GM13976 (cell line): ENCODE results near the gene MYO7B.
A peak's percentile ranks its signal among the peaks of the same experiment; 100 is the strongest.

Experiments
- DNase-seq: peaks from one replicate; pipeline ENCODE4 v3.0.0; 2012; ENCODE audit warnings: low spot score
- in situ Hi-C: fragments of 300-500 bp; cut with MboI; formaldehyde crosslinking; loops from one replicate; pipeline ENCODE4 v1.12.0; 2022; ENCODE audit warnings: low sequenced_read_pairs, mixed read lengths, inconsistent platforms; ENCODE audit not compliant: unreplicated experiment
- TF ChIP-seq, protein P1 (sequence below): IDR thresholded peaks from 2 replicates; pipeline ENCODE4 v1.5.1; 2012; ENCODE audit warnings: borderline replicate concordance, mild to moderate bottlenecking; ENCODE audit not compliant: insufficient read depth; ENCODE audit errors: extremely low read depth, missing control alignments, control extremely low read depth

MYO7B gene

DNA sequence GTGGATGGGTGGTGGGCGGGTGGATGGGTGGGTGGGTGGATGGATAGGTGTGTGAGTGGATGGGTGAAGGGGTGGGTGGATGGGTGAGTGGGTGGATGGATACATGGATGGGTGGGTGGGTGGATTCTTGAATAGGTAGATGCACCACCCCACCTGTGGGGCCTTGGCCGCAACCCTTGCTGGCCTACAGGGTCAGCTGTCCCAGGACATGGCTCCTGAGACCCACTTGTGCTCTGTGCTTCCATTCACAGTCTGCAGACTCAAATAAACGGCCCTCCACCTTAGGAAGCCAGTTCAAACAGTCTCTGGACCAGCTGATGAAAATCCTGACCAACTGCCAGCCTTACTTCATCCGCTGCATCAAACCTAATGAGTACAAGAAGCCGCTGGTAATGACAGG is 54.4 kb downstream of the MYO7B start:
- no peak for DNase-seq
- in situ Hi-C loops = no loop called here
- TF ChIP-seq, protein P1, sequence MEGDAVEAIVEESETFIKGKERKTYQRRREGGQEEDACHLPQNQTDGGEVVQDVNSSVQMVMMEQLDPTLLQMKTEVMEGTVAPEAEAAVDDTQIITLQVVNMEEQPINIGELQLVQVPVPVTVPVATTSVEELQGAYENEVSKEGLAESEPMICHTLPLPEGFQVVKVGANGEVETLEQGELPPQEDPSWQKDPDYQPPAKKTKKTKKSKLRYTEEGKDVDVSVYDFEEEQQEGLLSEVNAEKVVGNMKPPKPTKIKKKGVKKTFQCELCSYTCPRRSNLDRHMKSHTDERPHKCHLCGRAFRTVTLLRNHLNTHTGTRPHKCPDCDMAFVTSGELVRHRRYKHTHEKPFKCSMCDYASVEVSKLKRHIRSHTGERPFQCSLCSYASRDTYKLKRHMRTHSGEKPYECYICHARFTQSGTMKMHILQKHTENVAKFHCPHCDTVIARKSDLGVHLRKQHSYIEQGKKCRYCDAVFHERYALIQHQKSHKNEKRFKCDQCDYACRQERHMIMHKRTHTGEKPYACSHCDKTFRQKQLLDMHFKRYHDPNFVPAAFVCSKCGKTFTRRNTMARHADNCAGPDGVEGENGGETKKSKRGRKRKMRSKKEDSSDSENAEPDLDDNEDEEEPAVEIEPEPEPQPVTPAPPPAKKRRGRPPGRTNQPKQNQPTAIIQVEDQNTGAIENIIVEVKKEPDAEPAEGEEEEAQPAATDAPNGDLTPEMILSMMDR = no peak

DNA sequence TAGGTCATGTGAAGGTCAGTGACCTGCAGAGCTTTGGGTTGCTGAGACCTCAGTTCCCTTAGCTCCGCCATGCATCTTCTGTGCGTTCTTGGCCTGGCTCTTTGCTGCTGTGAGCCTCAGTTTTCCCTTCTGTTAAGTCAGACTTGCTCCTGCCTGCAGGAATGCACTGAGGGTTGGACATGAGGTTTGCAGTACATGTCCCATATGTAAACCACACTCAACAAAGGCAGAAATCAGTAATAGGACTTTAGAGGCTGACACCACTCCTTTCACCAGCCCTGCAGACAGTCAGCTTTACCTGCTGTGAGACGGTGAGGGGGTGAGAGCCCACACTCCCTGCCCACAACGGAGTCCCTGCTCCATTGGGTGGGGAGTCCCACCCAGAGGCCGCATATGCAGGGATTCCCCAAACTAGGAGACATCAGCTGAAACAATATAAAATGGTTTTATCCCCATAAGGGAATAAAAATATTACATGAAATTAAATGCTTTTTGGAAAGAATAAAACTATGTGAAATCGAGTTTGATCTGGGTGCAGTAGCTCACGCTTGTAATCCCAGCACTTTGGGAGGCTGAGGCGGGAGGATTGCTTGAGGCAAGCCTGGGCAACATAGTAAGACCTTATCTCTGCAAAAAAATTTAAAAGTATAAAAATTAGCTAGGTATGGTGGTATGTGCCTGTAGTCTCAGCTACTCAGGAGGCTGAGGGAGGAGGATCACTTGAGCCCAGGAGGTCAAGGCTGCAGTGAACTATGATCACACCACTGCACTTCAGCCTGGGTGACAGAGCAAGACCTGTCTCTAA is 55.1 kb downstream of the MYO7B start:
- TF ChIP-seq, protein P1 = no peak
- no peak for DNase-seq
- in situ Hi-C loops = no loop called here

DNA sequence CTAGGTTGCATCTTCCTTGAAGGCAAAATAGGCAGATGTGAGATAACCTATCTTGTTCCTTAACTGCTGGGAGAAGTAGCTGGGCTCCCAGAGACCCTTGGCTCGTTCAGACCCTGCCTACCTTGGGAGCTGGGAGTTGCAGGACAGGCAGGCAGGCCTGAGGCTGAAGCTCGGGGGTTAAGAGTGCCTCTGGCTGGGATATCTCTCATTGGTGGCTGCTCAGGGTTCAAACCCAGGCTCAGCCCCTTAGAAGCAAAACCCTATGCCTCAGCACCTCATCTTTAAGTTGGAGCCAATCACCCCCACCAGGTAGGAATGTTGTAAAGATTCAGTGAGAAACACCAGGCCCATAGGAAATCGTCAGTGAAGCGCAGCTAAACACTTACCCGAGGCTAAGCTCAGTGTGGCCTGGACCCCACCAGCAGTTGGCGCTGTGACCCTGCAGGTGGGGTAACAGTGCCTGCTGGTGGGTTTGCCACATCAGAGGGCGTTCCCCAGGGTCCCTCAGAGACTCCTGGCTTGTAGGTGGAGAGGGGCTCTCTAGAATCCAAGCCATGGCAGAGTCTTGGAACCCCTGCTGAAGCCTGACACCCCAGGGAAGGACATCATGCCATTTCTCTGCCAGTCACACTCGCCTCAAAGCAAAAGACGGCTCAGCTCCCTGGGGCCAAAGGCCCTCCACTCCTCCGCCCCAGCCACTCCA is 55.9 kb downstream of the MYO7B start:
- peak; percentile 90 for DNase-seq
- in situ Hi-C loops = no loop called here
- TF ChIP-seq, protein P1 = peak; percentile 89

DNA sequence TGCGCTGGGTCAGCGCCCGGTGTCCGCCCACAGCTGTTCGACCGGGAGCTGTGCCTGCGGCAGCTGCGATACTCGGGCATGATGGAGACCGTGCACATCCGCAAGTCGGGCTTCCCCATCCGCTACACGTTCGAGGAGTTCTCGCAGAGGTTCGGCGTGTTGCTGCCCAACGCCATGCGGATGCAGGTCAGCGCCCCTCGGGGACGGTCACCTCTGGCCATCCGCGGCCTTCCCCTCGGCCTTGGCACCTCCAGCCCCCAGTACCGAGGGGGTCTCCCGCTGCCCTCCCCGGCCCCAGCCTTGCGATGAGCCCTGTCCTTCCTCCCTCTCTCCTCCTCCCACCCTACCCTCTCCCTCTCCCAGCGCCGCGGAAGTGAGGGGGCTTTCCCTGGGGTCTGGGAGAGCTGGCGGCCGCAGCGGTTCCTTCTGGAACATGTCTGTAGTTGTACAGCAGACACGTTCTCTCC is 57.3 kb downstream of the MYO7B start:
- in situ Hi-C loops = no loop called here
- DNase-seq = no peak
- TF ChIP-seq, protein P1 = no peak

DNA sequence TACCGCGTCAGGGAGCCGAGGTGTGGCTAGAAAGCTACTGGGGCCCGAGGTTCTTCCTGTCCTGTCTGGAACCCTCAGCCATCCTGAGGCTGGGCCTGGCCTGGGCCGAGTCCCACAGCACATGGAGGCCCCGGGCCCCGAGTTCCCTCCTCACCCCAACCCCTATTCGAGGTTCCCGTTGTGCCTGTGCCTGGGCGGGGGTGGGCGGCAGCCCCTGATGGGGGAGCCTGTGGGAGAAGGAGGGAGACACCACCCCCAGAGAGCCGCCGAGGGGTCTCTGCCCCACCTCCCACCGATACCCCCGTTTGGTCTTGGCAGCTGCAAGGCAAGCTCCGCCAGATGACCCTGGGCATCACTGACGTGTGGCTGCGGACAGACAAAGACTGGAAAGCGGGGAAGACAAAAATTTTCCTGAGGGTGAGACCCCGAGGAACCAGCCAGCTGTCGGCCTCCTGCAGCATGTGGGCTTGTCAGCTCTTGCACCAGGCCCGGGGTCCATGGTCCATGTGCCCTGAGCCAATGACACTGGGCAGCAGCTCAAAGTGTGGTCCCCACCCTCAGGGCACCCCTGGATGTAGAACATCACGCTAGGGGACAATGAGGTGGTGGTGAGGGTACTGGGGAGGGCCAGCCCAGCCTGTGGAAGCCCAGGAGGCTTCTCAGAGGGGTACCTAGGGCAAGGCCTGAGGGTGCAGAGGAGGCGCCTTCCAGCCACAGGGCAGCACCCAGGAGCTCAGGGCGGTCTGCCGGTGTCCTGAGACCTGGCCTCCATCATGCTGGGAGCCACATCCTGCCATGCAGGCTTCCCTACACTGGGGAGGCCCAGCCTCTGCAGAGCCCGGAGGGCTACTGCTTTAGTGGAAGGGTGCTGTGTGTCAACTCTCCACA is 58.0 kb downstream of the MYO7B start:
- DNase-seq = no peak
- in situ Hi-C loops = no loop called here
- TF ChIP-seq, protein P1 = no peak

DNA sequence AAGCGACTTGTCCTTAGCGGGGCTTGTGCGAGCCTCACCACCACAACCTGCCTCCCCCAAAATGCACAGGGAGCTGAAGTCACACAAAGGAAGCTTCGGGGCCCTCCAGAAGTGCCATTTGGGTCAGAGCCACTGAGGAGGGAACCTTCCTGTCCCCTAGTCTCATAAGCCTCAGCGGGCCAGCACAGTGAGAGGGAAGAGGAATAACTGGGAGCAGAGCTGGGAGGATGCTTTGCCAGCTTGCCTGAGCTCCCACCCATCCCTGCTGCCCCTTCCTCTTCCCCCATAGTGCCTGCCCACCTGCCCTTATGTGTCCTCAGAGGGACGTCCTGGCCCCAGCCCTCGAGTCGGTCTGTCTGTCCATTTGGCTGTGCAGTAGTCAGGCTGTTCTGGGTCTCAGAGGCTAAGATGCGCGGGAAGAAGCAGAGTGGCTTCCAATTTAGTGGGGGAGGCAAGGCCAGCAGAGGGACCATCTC is 58.7 kb downstream of the MYO7B start:
- TF ChIP-seq, protein P1 = no peak
- no peak for DNase-seq
- in situ Hi-C loops = no loop called here
